Esophagus mucosa (tissue), 1 donor: ENCODE measurements around the gene ATP10A. TPM values are rescaled to one million over a fixed set of nuclear protein-coding genes. Genes with fewer than 3 reads are reported as not detected.
"Not testable (repeated sequence)": the region's sequence is repeated elsewhere in the genome, so short reads cannot be mapped to it uniquely, and the experiment has no call there.

Source experiments
- ATAC-seq: fragments of 200-7000 bp; cut with Tn5 transposase; one replicate; pipeline ENCODE4 v1.9.1; 2020
- total RNA-seq: library from RNA; stranded (reverse); gene quantifications from one replicate; pipeline ENCODE4 v1.2.4, GENCODE V29; 2023
- donor health status: DM: yes; HTN: yes; CAD: no.

Gene ATP10A
- total RNA-seq, 1 donor from 2014 or later = 0.44 TPM

DNA sequence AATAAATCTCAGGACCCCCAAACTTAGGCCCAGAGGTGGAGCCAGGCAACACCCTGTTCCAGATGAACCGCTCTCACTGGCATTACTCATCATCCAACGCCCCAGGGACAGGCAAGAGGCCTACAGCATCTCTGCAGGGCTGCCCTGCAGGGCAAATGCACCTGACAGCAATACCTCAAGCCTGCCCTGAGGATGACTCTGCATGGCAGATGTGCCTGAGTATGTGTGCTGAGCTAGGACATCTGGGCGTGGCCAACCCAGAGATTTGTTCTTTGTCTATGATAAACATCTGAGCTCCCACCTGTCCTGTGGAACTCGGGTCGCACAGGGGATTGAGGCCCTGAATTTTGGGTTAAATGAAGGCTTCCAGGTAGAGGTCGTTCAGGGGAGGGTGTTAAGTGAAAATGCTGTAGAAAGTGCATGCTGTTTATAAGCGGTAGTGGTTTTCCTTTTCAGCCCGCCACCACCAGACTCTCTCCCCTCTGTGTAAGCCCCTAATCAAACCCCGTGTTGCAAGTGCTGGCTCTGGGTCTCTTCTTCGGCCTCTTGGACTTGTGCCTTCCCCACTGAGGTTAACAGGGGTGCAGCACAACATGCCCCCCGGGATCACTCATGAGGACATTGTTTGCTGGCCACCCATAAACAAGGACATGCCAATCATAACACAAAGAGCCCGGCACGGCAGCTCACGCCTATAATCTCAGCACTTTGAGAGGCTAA is 92.3 kb downstream of the ATP10A start:
- no peak for ATAC-seq

DNA sequence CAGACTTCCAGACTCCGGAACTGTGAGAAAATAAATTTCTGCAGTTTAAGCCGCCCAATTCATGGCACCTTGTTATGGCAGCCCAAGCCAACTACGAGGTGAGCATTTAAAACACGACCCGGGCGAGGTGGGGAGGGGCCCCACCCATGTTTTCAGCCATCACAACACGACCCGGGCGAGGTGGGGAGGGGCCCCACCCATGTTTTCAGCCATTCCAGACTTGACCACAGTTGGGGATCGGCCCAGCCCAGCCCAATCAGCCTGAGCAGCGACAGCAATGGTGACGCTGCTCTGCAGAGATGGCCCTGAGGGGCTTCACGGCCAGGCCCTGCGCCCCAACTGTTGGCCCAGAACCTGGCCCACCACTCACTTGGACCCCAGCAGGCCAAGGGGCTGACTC is 93.1 kb downstream of the ATP10A start:
- no peak for ATAC-seq

DNA sequence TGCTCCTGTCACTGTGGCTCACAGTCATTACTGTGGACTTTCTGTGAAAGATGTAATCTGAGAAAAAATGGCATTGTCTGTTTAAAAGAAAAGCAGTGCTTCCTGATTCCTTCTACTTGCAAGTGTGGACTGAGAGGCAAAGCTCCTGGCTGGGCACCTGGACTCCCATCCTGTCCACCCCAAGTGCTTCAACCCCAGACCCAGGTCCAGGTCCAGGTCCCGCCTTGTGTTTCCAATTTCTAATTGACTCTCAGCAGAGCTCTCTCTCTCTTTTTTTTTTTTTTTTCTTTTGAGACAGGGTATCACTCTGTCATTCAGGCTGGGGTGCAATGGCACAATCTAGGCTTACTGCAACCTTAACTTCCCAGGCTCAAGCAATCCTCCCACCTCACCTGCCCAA is 94.9 kb downstream of the ATP10A start:
- ATAC-seq = no peak

DNA sequence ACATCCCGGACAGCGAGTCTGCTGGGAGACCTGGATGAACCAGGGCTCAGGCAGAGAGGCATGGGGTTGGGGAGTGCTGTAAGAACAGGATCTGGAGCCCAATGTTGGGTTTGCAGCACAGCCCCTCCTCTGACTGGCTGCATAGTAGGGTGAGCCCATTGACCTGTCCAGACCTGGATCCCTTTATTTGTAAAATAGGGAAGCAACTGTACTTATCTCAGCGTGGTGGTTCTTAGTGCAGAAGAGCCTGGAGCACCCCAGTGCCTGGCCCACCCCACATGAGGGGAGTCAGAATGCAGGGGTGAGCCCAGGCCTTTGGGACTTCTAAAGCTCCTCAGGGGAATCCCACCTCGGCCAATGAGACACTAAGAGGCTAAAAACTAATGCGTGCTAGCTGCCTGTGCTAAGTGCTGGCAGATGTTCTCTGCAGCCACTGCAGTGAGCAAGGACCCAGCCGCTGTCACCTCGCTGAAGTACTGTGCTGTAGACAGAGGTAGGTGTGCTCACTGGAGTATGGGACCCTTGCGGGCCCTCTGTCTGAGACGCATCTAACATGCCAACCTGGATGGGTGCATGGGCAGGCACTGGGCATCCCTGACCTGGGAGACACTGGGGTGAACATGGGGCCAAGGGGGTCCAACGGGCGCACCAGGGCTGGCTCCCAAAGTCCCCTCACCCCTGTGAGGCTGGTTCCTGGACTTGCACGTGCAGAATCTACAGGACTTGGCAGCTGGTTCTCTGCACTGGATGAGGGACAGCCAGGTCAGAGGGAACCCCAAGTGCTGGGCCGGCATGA is 95.6 kb downstream of the ATP10A start:
- ATAC-seq = peak; percentile 20

DNA sequence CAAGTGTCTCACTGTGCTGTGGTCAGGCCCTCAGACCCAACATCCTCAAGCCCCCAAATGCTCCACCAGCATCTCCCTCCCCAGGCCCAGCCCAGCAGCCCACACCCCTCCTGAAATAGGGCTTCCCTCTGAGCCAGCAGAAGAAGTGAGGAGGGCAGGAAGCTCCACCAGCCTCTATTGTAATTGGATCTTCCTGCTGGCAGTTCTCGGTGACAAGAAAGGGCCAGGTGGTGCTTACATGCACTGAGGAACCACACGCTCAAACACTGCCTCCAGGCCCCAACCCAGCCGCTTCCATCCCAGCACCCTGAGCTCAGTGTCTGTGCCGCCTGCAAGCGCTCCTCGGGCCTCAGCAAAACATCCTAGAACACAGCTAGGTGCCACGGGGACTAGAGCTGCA is 96.7 kb downstream of the ATP10A start:
- ATAC-seq = no peak

DNA sequence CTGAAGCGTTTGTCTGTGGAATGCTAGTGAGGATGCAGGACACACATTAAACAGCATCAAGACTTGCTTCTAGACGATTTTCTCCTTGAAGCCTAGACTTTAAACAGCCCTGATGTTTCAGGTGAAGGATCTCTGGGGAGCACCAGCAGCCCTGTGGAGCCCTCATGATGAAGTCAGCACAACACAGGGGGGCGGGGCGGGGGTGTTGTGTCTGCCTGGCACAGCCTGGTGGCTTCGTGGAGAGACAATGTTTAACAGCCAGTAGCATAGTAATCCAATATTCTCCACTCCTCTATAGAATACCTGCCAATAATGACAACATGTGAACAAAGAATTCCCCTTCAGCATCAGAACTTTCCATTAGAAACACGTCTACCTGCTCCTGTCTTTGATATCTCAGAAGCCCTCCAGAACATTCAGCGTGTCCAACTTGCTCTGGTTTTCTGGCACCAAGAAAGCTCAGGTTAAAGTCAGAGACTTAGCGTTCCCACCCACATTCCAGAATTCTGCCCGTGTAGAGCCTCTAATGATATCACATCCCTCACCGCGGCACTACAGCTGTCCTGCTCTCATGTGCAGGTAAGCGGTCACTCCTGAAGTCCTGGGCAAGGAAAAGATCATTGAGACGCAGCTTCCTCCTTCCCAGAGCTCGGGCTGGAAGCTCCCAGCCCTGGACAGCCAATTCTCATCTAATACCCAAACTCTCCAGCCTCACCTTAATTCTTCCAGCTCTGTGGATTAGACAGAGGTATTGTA is 98.0 kb downstream of the ATP10A start:
- no peak for ATAC-seq

DNA sequence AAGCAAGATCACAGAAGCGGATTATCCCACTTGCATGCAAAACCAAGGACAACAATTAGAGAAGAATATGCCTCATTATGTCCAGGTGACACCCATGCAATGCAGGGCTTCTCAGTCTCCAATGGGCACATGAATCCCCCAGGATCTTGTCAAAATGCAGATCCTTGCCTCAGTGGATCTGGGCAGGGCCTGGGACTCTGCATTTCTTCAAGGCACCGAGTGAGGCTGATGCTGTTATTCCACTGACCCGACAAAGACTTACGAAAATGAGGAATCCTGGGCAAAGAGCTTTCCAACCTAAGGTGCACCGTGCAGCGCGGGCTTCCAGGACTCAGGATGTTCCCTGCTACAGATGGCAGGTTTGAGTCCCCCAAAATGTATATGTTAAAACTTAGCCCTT is 99.2 kb downstream of the ATP10A start:
- ATAC-seq = no peak

DNA sequence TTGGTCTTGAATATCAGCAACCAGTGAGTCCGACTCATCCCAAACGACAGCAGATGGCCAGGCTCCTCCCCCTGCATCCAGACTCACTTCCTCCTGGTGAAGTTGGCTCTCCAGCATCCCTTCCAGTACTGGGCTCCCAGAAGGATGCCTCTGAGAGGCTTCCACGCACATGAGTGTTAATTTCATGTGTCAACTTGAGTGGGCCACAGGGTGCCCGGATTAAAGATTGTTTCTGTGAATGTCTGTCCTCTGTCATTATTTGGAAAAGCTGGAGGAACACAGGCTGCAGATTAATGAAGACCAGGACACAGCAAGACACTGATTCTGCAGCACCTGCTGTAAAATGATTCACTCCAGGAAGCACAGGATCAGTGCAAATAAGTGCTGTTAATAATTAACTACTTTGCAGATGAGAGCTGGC is 99.8 kb downstream of the ATP10A start:
- ATAC-seq = no peak

DNA sequence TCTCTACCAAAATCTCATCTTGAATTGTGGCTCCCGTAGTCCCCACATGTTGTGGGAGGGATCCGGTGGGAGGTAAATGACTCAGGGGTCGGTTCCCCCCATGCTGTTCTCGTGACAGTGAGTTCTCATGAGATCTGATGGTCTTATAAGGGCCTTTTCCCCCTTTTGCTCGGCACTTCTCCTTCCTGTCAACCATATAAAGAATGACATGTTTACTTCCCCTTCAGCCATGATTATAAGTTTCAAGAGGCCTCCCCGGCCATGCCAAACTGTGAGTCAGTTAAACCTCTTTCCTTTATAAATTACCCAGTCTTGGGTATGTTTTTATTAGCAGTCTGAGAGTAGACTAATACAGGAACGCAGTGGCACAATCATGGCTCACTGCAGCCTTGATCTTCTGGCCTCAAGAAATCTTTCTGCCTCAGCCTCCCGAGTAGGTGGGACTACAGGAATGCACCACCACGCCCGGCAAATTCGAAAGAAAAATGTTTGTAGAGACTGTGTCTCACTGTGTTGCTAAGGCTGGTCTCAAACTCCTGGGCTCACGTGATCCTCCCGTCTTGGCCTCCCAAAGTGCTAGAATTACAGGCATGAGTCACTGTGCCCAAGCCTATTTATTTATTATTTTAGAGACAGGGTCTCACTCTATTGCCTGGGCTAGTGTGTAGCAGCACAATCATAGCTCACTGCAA is 101.0 kb downstream of the ATP10A start:
- ATAC-seq = no peak

DNA sequence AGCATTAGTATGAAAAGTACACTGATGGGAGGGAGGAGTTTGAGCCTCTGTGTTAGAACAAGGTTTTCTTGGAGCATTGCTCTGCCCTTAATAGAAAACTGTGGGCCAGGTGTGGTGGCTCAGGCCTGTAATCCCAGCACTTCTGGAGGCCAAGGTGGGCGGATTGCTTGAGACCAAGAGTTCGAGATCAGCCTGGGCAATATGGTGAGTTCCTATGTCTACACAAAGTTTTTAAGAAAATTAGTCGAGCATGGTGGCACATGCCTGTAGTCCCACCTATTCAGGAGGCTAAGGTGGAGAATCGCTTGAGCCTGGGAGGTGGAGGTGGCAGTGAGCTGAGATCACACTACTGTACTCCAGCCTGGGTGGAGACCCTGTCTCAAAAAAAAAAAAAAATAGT is 103.7 kb downstream of the ATP10A start:
- ATAC-seq = no peak

DNA sequence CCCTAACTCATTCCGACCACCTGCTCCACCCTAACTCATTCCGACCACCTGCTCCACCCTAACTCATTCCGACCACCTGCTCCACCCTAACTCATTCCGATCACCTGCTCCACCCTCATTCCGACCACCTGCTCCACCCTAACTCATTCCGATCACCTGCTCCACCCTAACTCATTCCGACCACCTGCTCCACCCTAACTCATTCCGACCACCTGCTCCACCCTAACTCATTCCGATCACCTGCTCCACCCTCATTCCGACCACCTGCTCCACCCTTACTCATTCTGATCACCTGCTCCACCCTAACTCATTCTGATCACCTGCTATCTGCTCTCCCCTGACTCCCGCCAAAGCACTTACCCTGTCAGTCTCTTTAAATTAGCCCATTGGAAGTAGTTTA is 104.5 kb downstream of the ATP10A start:
- ATAC-seq = not testable (repeated sequence)

DNA sequence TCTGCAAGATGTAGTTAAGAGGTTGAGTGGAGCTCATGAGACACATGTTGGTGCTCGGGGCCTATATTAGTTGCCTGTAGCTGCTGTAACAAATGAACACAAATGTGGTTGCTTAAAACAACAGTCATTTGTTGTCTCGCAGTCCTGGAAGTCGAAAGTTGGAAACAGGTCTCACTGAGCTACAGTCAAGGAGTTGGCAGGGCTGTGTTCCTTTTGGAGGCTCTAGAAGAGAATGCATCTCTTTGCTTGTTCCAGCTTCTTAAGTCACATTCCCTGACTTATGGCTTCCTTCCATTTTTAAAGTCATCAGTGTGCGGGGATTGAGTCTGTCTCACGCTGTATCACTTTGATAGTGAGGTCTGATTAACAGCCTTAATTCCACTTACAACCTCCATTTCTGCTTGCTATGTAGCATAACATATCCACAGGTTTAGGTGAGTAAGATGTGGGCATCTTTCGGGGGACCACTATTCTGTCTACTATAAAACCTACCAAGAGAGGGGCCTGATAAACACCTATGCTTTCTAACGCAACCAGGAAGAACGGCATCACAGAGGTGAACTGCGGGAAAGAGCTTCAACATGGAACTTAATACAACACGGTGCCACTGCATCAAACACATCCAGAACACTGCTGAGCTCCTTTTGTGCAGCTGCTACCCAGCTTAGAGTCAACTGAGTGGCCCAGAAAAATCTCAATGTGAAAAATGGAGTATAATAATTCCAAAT is 119.4 kb downstream of the ATP10A start:
- no peak for ATAC-seq

DNA sequence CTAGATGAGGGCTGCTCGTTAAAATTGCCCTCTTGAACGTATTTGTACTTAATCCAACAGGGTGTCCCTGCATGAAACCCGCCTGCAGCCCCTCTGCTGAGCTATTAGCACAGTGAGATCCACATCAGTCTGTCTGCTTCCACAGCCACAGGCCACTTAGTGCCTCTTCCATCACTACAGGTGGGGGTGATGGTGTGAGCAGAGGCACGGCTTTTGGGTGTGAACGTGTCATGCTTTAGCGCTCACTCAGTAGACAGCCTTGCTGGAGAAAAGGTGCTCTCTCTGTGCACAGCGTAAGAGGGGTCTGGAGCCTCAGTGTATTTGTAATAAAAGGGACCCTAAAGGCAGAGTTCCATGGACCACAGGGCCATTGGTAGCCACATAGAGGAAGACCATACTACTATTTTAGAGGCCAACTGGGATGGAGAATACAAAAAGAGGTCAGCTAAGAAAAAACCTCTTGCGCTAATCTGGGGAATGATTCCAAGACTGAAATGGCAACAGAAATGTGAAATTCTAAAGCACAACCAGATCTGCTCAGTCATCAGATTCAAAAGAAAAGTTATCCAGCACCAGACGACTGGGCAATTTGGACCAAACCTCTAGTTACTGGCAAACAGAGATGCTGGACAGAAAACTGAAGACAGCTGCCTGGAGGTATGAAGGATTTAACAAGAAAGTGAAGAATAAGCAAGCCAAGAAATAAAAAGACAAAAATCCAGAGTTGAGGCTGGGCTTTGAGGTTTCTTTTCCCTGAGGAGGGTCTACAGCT is 120.2 kb downstream of the ATP10A start:
- ATAC-seq = no peak

DNA sequence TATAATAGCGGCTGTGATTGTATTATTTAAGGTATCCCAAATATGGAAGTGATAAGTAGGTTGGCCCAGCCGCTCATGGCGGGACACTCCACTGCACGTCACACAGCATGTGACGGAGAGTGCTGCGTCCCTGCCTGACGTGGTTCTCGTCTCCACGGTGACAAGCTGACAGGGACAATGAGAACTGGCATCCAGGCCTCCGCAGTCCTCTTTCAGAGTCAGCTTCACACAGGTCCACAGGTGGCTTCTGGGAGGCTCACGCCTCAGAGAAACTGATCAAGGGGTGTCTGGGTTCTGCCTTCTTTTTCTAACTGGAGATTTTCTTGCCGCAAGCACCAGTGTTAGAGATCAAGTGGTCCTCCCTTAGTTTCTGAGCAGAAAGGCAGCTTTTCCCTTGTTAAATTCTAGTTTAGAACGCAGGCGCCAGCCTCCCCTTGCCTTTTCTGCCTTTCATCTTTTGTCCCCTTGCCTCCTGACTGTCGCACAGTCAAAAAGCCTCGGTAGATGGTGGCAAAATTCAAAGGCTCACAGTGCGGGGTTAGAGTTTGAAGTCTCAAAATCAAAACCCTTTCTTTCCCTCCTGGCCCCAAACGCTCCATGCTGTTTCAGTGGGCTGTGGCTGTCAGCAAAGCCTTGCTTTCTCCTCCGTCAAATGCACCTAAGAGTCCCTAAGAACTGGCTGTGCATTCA is 120.9 kb downstream of the ATP10A start:
- no peak for ATAC-seq

DNA sequence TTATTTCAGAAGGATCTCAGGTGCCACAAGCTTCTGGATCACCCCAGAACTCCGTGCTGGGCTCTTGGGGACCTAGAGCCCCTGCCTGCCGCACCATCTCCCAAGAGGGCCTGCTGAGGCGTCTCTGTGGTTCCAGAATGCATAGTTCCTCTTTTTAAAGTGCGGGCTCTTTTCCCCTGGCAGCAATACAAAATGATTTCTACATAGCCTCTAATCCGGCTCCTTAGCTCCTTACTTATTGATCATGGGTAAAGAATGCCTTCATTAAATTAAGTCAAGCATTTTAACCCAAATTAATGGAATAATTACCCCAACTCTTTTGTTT is 121.9 kb downstream of the ATP10A start:
- no peak for ATAC-seq

DNA sequence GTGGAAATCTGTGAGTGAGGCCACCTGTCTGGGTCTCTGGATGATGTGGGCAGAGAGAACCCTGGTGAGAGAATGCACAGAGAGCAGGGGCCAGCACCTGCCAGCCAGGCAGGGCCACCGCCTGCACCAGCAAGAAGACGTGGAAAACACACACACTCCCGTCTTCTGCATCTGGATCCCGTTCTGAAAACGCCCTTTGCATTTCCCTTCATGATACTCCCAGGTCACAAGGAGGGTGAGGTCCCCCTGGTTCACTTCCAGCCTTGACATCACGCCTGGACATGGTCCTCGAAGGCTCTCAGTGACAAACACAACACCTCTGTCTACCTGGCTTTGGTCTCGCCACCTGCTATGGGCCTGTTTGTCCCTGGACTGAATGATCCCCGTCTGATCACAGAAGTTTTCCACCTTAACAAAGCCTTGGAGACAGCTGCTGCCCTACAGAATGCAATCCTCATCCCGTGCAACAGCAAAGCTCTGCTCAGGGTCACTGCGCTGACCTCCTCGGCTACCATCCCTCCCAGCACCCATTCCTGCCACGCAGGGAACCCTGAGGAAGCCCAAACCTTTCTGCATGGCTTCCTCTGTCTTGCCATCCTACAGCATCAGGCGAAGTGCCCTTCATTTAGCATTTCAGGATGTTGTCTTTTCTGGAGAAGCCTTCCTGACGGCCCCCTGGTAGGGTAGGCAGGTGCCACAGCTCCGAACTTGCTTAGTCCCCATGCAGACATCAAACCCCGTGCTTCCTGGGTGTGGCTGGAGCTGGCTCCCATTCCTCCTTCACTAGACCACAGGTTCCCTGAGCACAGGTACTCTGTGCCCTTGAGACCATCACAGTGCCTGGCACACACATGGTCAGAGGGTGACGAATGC is 122.5 kb downstream of the ATP10A start:
- no peak for ATAC-seq

DNA sequence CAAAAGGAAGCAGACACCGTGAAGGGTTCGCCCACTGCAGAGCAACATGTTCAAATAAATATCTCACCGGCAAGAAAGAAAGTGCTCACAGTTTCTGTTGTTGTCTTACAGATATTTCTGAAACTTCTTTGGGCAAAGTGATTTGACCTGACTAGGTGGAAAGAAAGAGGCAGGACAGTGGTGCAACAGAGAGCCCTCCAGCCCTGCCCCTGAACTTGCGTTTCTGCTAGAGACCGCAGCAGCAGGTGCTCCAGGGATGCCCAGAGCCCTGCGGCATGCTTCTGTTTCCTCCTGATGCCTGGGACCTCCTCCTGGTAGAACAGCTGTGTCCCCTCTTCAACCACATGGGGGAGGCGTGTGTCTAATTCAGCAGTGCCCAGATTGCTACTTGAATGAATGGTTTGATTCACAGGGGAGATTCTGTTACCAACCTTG is 123.4 kb downstream of the ATP10A start:
- ATAC-seq = no peak

DNA sequence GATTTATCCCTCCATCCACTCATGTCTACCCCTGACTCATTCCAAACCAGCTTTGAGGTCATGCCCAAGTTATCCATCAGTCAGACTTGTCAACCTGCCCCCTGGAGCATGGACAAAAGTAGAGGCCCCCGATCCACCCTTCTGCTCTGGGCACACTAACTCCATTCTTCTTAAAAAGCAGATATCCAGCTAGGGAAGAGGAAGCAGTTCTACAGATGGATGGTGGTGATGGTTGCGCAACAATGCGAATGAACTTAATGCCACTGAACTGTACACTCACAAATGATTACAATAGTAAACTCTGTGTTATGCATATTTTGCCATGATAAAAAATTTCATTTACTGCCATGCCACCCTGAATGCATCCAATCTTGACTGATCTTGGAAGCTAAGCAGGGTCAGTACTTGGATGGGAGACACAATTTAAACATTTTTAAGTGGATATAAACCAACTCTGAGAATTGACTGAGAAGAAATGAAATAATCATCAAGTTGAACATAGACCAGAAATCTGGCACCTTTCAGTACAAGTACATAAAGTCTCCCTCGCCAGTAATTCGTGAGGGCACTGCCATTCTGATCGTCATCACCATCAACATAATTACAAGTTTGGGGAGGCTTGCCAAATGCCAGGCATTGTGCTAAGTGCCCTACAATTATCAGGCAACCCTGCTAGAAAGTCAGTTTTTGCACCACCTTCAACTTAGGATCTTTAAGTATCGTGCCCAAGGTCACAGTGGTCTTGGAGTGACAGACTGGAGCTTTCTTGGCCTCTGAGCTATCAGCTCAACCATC is 124.8 kb downstream of the ATP10A start:
- ATAC-seq = no peak

DNA sequence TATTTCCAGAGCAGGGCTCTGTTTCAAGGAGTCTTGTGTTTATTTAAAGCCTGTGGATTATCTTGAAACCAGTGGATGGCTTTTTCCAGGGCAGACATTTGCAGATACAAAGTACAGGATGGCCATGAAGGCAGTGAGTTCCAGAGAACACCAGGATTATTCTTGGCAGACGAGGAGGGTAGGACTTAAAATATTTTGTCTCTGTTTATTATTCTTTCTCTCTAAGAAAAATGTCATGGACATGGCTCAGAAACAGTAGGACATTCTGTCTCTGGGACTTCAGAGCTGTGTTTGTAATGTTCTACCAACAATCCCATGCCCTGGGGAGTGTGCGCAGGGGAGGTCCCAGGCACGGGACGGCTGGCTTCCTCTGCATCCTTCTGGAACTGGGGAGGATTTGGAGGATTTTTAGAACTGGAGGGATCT is 125.9 kb downstream of the ATP10A start:
- ATAC-seq = no peak
